CD4-positive, alpha-beta T cell treated with Interleukin-12 subunit alpha and Interleukin-12 subunit beta, for 1 hour (primary cell): ENCODE results near the gene TPRG1L.

Experiments used
- DNase-seq: peaks from one replicate; pipeline ENCODE4 v3.0.0-alpha.2; 2020

The TPRG1L gene

GRCh38 chr1:3668585-3669300 is 43.9 kb downstream of the TPRG1L start:
- DNase-seq: no peak

GRCh38 chr1:3669421-3669821 is 44.6 kb downstream of the TPRG1L start:
- DNase-seq: no peak

GRCh38 chr1:3669971-3670431 is 45.2 kb downstream of the TPRG1L start:
- no peak for DNase-seq

GRCh38 chr1:3670823-3671265 is 46.0 kb downstream of the TPRG1L start:
- no peak for DNase-seq

GRCh38 chr1:3671371-3672180 is 46.8 kb downstream of the TPRG1L start:
- DNase-seq: no peak

- no peak for DNase-seq
Measured at GRCh38 chr1:3672231-3672970, 47.6 kb downstream of the TPRG1L start.

GRCh38 chr1:3672971-3673361 is 48.2 kb downstream of the TPRG1L start:
- no peak for DNase-seq

GRCh38 chr1:3673381-3674099 is 48.7 kb downstream of the TPRG1L start:
- no peak for DNase-seq

- DNase-seq: no peak
Measured at GRCh38 chr1:3674100-3675094, 49.6 kb downstream of the TPRG1L start.

GRCh38 chr1:3675436-3675835 is 50.6 kb downstream of the TPRG1L start:
- no peak for DNase-seq

GRCh38 chr1:3676581-3677470 is 52.0 kb downstream of the TPRG1L start:
- DNase-seq: no peak

GRCh38 chr1:3677484-3677883 is 52.7 kb downstream of the TPRG1L start:
- DNase-seq: no peak

GRCh38 chr1:3678361-3679097 is 53.7 kb downstream of the TPRG1L start:
- DNase-seq: no peak

- no peak for DNase-seq
Measured at GRCh38 chr1:3679098-3679555, 54.3 kb downstream of the TPRG1L start.
